CD4-positive, alpha-beta T cell (primary cell): ENCODE results near the gene MPRIP. TPM values are rescaled to one million over a fixed set of nuclear protein-coding genes. Genes with fewer than 3 reads are reported as not detected.

Experiments
- ATAC-seq: fragments of 200-7000 bp; cut with Tn5 transposase; one replicate; pipeline ENCODE4 v1.10.0; 2022; ENCODE audit warnings: mild to moderate bottlenecking; ENCODE audit not compliant: poor library complexity
- CTCF ChIA-PET: fragments of 350-600 bp; sonication (Branson Sonifier 250); formaldehyde crosslinking; loops from one replicate; lab custom pipeline; 2021; ENCODE audit warnings: antibody characterized with exemption, inconsistent platforms; lab: Charles Lee
- POLR2A ChIA-PET: fragments of 350-600 bp; sonication (Branson Sonifier 250); formaldehyde crosslinking; loops from one replicate; lab custom pipeline; 2021; ENCODE audit warnings: antibody characterized with exemption, inconsistent platforms; lab: Charles Lee
- DNase-seq, 14 experiments: peaks; one replicate each; pipeline ENCODE4 v3.0.0-alpha.2; 2013 to 2020; ENCODE audit warnings: mixed read lengths in 2 of 14
- H3K27ac ChIP-seq, 2 donors: one replicate each; pipeline versions ENCODE4 v1.5.1 to v1.7.0; 2013; ENCODE audit warnings: low read length in 2 of 2, low read depth in 1 of 2, mild to moderate bottlenecking in 1 of 2
- H3K27me3 ChIP-seq, 2 experiments: 1 replicate in 1 of 2; 2 replicates in 1 of 2; pipeline versions ENCODE4 v1.6.1 to v1.7.0; 2013; ENCODE audit warnings: low read length in 2 of 2, control low read depth in 1 of 2, mild to moderate bottlenecking in 1 of 2, moderate library complexity in 1 of 2; ENCODE audit not compliant: insufficient read depth in 2 of 2, control insufficient read depth in 1 of 2
- H3K36me3 ChIP-seq: one replicate; pipeline ENCODE4 v1.6.1; 2013; ENCODE audit warnings: low read length, control low read depth; ENCODE audit not compliant: insufficient read depth
- H3K4me1 ChIP-seq: one replicate; pipeline ENCODE4 v1.6.1; 2013; ENCODE audit warnings: low read length, control low read depth; ENCODE audit not compliant: insufficient read depth
- H3K4me3 ChIP-seq: one replicate; pipeline ENCODE4 v1.5.1; 2013; ENCODE audit warnings: mild to moderate bottlenecking, low read length, moderate library complexity
- H3K9me3 ChIP-seq, 2 experiments: 1 replicate in 1 of 2; 2 replicates in 1 of 2; pipeline versions ENCODE4 v1.6.1 to v1.7.0; 2013; ENCODE audit warnings: low read length in 2 of 2, mild to moderate bottlenecking in 2 of 2, control low read depth in 1 of 2, moderate library complexity in 1 of 2; ENCODE audit not compliant: control insufficient read depth in 1 of 2, insufficient read depth in 1 of 2
- H3K27ac Mint-ChIP-seq: one replicate; pipeline ENCODE4 v1.8.0; 2020; ENCODE audit warnings: mixed read lengths
- H3K27me3 Mint-ChIP-seq: one replicate; pipeline ENCODE4 v1.8.0; 2021; ENCODE audit warnings: mixed read lengths
- H3K36me3 Mint-ChIP-seq: one replicate; pipeline ENCODE4 v1.8.0; 2021; ENCODE audit warnings: low read depth, mixed read lengths
- H3K4me1 Mint-ChIP-seq: one replicate; pipeline ENCODE4 v1.8.0; 2021; ENCODE audit warnings: low read depth, mixed read lengths
- H3K4me3 Mint-ChIP-seq: one replicate; pipeline ENCODE4 v1.8.0; 2020; ENCODE audit warnings: mild to moderate bottlenecking, mixed read lengths
- H3K9me3 Mint-ChIP-seq: one replicate; pipeline ENCODE4 v1.8.0; 2020; ENCODE audit warnings: mixed read lengths
- CTCF ChIP-seq: fragments of 200-600 bp; IDR thresholded peaks from one replicate; pipeline ENCODE4 v1.8.0; 2022; ENCODE audit warnings: antibody characterized with exemption, mild to moderate bottlenecking
- intact Hi-C, 2 experiments: fragments of 100-400 bp; cut with DNase I in 1 of 2; cut with micrococcal nuclease in 1 of 2; formaldehyde crosslinking; loops; one replicate each; pipeline versions ENCODE4 v1.15.1 to v1.9.0; 2023 to 2025; cut with DNase I, micrococcal nuclease
- total RNA-seq, 174 experiments: library from RNA in 2 of 174; stranded (reverse) in 2 of 174; gene quantifications; one replicate each; pipeline ENCODE4 v1.2.3 and lab custom pipeline; 2021 to 2026

MPRIP gene
- total RNA-seq, 2 experiments from 2014 or later: 176 to 188 TPM

- TF ChIP-seq CTCF: no peak
- CTCF ChIA-PET: no interaction called here
- ATAC-seq: no peak
These were observed 95.7 kb downstream of the MPRIP start for GRCh38 chr17:17137731-17138585.

DNA sequence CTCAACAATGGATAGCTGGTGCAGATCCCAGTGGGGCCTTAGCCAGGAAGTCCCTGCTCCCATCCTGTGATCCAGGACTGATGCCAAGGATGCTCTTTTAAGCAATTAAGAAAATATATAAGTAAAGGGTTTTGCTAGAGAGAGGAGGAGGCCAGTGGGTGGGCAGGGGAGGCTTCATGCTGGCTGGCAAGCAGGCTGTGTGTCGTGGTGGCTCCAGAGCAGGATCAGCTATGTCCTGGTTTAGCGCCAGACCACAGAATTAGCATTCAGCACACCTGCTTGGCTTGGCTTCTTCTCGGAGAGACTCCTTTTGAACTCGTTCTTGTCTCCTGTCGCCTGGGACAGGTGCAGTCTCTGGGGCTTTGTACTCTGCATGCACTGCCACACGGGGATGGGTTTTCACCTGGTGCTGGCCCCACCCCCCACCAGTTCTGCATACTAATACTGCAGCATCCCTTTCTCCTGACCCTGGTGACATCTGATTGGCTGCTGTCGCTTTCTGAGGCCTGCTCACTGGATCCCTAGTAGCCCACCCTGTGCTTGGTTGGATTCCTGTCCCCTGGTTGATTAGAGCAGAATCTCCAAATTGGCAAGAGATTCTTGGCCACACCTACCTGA lies 97.8 kb downstream of the MPRIP start:
- no peak for TF ChIP-seq CTCF
- H3K27me3 ChIP-seq: no peaks in the 10 kb centered on the region
- Mint-ChIP-seq H3K4me3 (no peak overlapping the region), H3K27me3 (no peaks in the 10 kb centered on the region), H3K36me3 (peaks cover 71% of the 10 kb centered on the region), H3K27ac (no peak overlapping the region), H3K9me3 (no peaks in the 10 kb centered on the region), H3K4me1 (peaks cover 7% of the 10 kb centered on the region)
- H3K27ac ChIP-seq: no peak overlapping the region
- no peak overlapping the region for H3K4me3 ChIP-seq
- H3K9me3 ChIP-seq: no peaks in the 10 kb centered on the region
- POLR2A ChIA-PET: no interaction called here
- H3K4me1 ChIP-seq: peaks cover 21% of the 10 kb centered on the region
- peaks cover 65% of the 10 kb centered on the region for H3K36me3 ChIP-seq
- ATAC-seq (no peak), DNase-seq (no peak)
- intact Hi-C loops: no loop called here
- CTCF ChIA-PET: no interaction called here

More at GRCh38 chr17:17137731-17138585, 95.7 kb downstream of the MPRIP start:
- peaks cover 21% of the 10 kb centered on the region for H3K4me1 ChIP-seq
- no peak for DNase-seq
- intact Hi-C loops: no loop called here
- no peaks in the 10 kb centered on the region for H3K9me3 Mint-ChIP-seq
- H3K4me3 ChIP-seq: no peak overlapping the region
- H3K36me3 ChIP-seq: peaks cover 69% of the 10 kb centered on the region
- H3K27me3 Mint-ChIP-seq: no peaks in the 10 kb centered on the region
- no peak overlapping the region for H3K4me3 Mint-ChIP-seq
- H3K36me3 Mint-ChIP-seq: peaks cover 72% of the 10 kb centered on the region
- no peaks in the 10 kb centered on the region for H3K9me3 ChIP-seq
- no peaks in the 10 kb centered on the region for H3K27me3 ChIP-seq
- no peak overlapping the region for H3K27ac ChIP-seq
- H3K27ac Mint-ChIP-seq: no peak overlapping the region
- POLR2A ChIA-PET: no interaction called here
- H3K4me1 Mint-ChIP-seq: peaks cover 7% of the 10 kb centered on the region

DNA sequence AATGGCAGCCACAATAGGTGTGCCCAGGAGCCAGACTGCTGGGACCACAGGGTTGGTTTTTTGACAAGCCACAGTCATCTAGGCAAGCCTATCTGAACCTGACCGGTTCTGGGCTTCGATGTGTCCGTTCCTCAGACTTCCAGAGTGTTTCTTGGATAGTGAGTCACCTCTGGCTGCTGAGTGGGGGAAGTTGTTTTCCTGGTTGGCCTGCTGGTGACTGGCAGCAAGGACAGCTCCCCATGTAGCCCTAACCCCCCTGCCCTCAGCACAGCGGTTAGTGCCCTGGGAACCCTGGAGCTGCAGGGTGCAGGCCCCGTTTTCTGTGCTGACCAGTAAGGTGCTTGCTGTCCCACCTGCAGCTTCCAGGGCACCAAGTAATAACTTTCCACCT lies 98.3 kb downstream of the MPRIP start:
- Mint-ChIP-seq H3K27me3 (no peaks in the 10 kb centered on the region), H3K4me1 (peaks cover 7% of the 10 kb centered on the region), H3K27ac (no peak overlapping the region), H3K36me3 (peaks cover 71% of the 10 kb centered on the region), H3K9me3 (no peaks in the 10 kb centered on the region), H3K4me3 (no peak overlapping the region)
- Histone ChIP-seq H3K27me3 (no peaks in the 10 kb centered on the region), H3K9me3 (no peaks in the 10 kb centered on the region), H3K4me3 (no peak overlapping the region), H3K27ac (no peak overlapping the region), H3K4me1 (peaks cover 21% of the 10 kb centered on the region), H3K36me3 (peaks cover 67% of the 10 kb centered on the region)
- intact Hi-C loops: no loop called here
- no peak for TF ChIP-seq CTCF
- no peak for ATAC-seq
- ChIA-PET POLR2A (interaction anchor here (1.5 kb wide), 1 partner anchor 35 kb away, joined by 3 read pairs; no protein-coding TSS in a partner anchor), CTCF (interaction anchor here (2.1 kb wide), 1 partner anchor 21 kb away, joined by 8 read pairs; no protein-coding TSS in a partner anchor)
- no peak for DNase-seq
